ENCODE measurements around the gene ENHO. TPM values are rescaled to one million over a fixed set of nuclear protein-coding genes. Genes with fewer than 3 reads are reported as not detected.

Gene ENHO
- total RNA-seq, 4 donors from 2014 or later = 1.5 to 1.9 TPM; not detected in 2

GRCh38 chr9:34486572-34486971 lies 36.2 kb downstream of the ENHO start:
- no peak for TF ChIP-seq CTCF (IDR thresholded peaks at IDR 0.05; ENCODE audit: low read depth)

- no peak for TF ChIP-seq CTCF (IDR thresholded peaks at IDR 0.05; ENCODE audit: low read depth)
Measured at GRCh38 chr9:34485822-34486221, 37.0 kb downstream of the ENHO start.

GRCh38 chr9:34484678-34485077 lies 38.1 kb downstream of the ENHO start:
- TF ChIP-seq CTCF (IDR thresholded peaks at IDR 0.05; ENCODE audit: low read depth) = no peak

GRCh38 chr9:34479431-34479866 lies 43.3 kb downstream of the ENHO start:
- TF ChIP-seq CTCF (IDR thresholded peaks at IDR 0.05; ENCODE audit: low read depth) = no peak

GRCh38 chr9:34477541-34477940 lies 45.2 kb downstream of the ENHO start:
- no peak for TF ChIP-seq CTCF (IDR thresholded peaks at IDR 0.05; ENCODE audit: low read depth)

GRCh38 chr9:34475097-34475496 lies 47.7 kb downstream of the ENHO start:
- no peak for TF ChIP-seq CTCF (IDR thresholded peaks at IDR 0.05; ENCODE audit: low read depth)

Small RNAs within 50 kb of the gene (small RNA-seq; reads per million reads assigned to genes)
- not detected for gene RN7SKP24

Other genes with a start within 250 kb of the ENHO start
- gene KIF24, start 193.7 kb downstream of the ENHO start, total RNA-seq = 1 to 10 TPM in 1 of 4 donors, under 1 TPM in 3; 0.57 to 1.4 (median 0.77) TPM
- 10 to 100 TPM; 13.0 to 29.2 (median 21.6) TPM for gene NUDT2, start 193.4 kb downstream of the ENHO start, total RNA-seq
- gene MYORG, start 146.1 kb downstream of the ENHO start, total RNA-seq = 10 to 100 TPM in 3 of 4 donors, 1 to 10 TPM in 1; 3.7 to 15.7 (median 12.9) TPM
- 10 to 100 TPM in 1 of 4 donors, 1 to 10 TPM in 3; 5.1 to 13.9 (median 7.9) TPM for gene FAM219A, start 64.4 kb downstream of the ENHO start, total RNA-seq
- gene DNAI1, start 64.2 kb downstream of the ENHO start, total RNA-seq = under 1 TPM in 1 of 4 donors, not detected in 3; 0.51 TPM
- 100 to 1,000 TPM in 1 of 4 donors, 10 to 100 TPM in 3; 17.5 to 130 (median 49.1) TPM for gene CNTFR, start 66.7 kb upstream of the ENHO start, total RNA-seq
- 10 to 100 TPM; 18.4 to 27.3 (median 22.4) TPM for gene RPP25L, start 89.1 kb upstream of the ENHO start, total RNA-seq
- 10 to 100 TPM; 41.4 to 57.5 (median 51.7) TPM for gene DCTN3, start 97.5 kb upstream of the ENHO start, total RNA-seq
- gene ARID3C, start 106.1 kb upstream of the ENHO start, total RNA-seq = not detected
- 10 to 100 TPM; 34.1 to 86.7 (median 68.7) TPM for gene SIGMAR1, start 114.8 kb upstream of the ENHO start, total RNA-seq
- 10 to 100 TPM; 22.9 to 41.1 (median 30.2) TPM for gene GALT, start 123.7 kb upstream of the ENHO start, total RNA-seq
- 10 to 100 TPM; 10.4 to 24.9 (median 20.3) TPM for gene IL11RA, start 129.2 kb upstream of the ENHO start, total RNA-seq
- gene CCL27, start 139.7 kb upstream of the ENHO start, total RNA-seq = not detected
- gene CCL19, start 168.3 kb upstream of the ENHO start, total RNA-seq = 1 to 10 TPM in 2 of 4 donors, under 1 TPM in 1, not detected in 1; 0.85 to 5.8 (median 4.8) TPM
- 1 to 10 TPM; 1.4 to 9.5 (median 3.1) TPM for gene CCL21, start 187.1 kb upstream of the ENHO start, total RNA-seq